GM18508 (cell line): ENCODE data around the gene DEPDC7.
"Not testable (repeated sequence)": the region's sequence is repeated elsewhere in the genome, so short reads cannot be mapped to it uniquely, and the experiment has no call there.

Experiments
- ATAC-seq: cut with Tn5 transposase; IDR thresholded peaks from one replicate; pipeline ENCODE4 v1.9.1; 2021; ENCODE audit warnings: moderate number of reproducible peaks; ENCODE audit not compliant: insufficient read depth, unreplicated experiment

Gene DEPDC7

DNA sequence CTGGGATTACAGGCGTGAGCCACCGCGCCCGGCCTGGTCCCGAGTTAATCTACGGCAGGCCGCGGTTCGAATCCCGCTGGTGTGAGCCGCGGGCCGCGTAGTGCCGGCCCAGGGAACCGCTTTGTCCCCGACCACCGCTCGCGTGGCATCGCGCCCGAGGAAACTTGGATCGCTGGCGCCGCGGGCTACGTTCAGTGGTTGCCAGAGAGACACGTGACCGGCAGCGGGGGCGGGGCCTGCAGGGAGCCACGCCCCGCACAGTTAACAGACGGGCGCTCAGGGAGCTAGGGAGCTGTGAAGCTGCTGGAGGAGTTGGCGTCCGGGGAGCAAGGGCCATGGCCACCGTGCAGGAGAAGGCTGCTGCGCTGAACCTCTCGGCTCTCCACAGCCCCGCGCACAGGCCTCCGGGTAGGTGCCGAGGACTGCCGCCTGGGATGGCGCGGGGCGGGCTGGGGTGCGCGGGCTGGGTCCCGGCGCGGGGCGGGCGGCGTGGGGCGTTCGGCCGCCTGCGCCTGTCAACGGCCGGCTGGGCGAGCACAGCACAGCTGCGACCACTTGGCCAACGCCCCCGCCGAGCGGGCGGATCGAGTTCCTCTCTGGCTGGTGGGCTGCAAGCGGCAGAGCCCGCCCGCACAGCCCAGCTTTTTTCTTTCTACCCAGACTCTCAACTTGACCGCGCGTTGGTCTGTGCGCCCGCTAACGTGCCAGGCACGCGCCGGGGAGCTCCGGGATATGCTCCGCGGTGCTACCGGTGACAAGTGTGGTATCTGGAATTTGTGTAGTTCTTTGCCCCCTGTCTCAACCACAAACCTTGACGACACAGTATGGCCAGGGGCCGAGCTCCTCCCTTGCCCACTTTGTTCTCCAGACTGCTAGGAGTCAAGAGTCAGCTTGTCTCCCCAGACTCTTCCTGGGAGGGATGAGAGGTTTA is at the start of gene DEPDC7:
TSS of gene DEPDC7 (plus strand) at position 258 of the 931 bp plus-strand sequence. CDS start at position 336, 78 bp downstream.
- ATAC-seq: peak; percentile 44

DNA sequence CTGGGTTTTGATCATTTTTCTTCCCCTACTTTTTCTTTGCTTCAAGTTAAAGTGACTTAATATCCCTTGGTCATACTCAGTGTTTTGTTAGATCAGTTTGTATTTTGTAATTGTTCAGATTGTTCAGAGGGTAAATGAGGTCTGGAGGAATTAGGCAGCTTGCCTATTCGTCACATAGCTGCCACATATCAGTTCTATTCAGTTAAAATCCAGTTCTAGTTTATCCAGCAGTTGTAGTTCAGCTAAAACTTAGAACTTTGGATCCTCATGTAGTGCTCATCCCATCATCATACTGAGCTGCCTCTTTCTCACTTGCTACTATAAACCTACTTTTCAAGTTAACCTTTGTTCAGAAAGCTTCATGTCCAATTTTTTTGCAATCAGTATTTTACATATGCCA is 47.1 kb upstream of the DEPDC7 start:
- no peak for ATAC-seq

DNA sequence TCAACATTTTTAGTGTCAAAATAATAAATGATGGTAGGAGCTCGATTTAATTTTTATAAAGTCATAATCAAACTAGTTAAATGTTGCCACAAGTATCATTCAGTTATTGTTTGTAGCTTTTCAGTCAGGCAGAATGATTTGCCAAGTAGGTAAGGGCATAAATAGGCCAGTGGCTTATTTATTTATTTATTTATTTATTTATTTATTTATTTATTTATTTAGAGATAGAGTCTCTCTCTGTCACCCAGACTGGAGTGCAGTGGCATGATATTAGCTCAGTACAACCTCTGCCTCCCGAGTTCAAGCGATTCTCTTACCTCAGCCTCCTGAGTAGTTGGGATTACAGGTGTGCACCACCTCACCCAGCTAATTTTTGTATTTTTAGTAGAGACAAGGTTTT is 43.4 kb upstream of the DEPDC7 start:
- ATAC-seq: not testable (repeated sequence)

DNA sequence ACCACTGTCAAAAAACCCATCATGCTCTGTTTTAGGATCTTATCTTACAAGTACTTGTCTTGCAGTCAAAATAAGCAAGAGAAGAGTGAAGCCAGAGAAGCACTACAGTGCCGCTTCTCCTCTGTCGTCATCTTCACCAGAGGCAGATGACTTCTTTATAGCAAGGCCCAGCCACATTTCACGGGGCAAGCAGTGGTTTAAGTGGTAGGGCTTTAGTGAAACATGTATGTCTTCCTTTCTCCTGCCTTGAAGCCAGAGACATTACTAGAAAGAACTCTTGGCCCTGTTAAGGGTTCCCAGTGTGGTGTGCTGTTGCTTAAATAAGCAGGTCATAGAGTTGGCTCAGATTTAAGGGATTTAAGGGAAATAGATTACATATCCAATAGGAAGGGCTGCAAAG is 42.9 kb upstream of the DEPDC7 start:
- no peak for ATAC-seq

DNA sequence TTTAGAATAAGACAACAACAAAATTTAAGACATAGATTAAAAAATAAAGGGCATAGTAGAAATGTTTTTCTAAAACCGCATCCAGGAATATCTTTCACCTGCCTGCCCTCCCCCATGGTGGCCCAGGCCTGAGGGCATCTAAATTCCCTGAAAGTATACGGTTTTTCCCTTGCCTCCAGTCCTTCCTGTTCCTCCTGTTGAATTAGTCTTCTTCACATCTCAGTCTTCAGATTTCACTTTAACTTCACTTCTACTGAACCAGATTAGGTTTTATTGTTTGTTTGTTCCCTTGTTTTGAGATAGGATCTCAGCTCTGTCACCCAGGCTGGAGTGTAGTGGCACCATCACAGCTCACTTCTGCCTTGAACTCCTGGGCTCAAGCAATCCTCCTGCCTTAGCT is 33.1 kb upstream of the DEPDC7 start:
- no peak for ATAC-seq

DNA sequence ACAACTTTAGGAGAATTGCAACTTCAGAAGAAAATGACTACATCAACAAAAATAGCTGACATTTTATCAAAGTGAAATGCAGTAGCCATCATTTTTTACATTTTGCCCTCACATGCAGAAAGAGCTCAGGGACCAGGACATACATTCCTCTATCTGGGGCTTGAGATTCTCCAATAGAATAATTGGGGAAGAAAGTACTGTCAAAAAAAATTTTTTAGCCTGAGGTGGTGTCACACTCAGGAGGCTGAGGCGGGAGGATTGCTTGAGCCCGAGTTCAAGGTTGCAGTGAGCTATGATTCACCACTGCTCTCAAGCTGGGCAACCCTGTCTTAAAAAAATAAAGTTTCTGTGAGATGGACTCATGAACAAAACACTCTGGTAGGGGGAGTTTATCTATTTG is 32.2 kb upstream of the DEPDC7 start:
- no peak for ATAC-seq

DNA sequence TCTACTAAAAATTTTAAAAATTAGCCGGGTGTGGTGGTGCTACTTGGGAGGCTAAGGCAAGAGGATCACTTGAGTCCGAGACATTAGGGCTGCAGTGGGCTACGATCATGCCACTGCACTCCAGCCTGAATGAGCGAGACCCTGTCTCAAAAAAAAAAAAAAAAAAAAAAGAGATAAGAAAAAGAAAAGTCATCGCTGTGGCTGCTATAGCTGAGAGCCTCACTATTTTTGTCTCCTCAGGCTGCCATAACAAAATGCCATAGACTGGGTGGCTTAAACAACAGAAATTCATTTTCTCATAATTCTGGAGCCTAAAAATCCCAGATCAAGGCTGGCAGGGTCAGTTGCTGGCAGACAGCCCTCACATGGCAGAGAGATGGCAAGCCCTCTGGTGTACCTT is 30.1 kb upstream of the DEPDC7 start:
- ATAC-seq: no peak

DNA sequence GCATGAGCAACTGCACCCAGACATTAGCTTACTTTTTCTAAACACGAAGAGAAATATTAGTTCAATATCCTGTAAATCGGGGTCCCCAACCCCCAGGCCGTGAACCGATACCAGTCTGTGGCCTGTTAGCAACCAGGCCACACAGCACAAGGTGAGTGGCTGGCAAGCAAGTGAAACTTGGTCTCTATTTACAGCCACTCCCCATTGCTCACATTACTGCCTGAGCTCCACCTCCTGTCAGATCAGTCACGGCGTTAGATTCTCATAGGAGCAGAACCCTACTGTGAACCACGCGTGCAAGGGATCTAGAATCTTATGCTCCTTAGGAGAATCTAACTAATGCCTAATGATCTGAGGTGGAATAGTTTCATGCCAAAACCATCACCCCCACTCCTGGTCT is 27.8 kb upstream of the DEPDC7 start:
- ATAC-seq: no peak

DNA sequence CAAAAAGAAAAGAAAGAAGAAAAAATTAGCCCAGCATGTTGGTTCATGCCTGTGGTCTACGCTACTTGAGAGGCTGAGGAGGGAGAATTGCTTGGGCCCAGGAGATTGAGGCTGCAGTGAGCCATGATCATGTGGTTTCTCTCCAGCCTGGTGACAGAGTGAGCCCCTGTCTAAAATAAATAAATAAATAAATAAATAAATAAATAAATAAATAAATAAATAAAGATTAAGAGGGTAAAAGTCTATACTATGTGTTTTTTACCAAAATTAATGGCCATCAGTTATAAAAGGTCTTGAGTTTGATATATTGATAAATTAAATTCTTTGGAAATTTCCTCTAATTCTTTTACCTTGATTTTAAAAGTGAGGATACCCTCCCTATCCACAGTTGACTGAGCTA is 25.2 kb upstream of the DEPDC7 start:
- ATAC-seq: no peak

DNA sequence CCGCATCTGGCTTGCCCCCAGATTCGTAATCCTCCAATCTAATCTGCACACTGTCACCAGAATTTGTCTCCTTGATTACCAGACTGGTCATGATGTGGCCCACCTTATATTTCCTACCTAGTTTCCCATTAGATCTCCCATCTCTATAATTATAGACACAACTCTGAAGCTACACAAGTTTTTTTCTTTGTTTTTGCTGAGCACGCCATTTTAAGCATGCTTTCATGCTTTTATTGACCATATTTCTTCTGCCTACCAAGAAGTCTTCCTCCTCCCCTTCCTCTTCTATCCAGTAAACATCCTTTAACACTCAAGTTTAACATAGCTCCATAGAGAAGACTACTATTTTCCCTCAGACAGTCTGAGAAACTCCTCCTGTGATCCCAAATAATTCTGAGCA is 24.3 kb upstream of the DEPDC7 start:
- ATAC-seq: no peak

DNA sequence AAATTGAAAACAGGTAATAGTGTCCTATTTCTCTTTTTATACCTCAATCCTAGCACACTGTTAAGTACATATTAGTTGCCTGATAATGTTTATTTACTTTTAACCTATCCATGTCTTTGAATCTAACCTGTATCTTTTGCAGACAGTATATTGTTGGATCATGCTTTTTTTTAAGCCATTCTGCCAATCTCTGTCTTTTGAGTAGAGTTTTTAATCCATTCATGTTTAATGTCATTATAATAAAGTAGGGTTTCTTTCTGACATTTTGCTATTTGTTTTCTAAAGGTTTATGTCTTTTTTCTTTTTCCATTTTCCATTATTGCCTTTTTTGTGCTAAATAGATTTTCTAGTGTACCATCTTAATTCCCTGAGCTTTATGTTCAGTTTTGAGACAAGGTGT is 23.8 kb upstream of the DEPDC7 start:
- no peak for ATAC-seq

DNA sequence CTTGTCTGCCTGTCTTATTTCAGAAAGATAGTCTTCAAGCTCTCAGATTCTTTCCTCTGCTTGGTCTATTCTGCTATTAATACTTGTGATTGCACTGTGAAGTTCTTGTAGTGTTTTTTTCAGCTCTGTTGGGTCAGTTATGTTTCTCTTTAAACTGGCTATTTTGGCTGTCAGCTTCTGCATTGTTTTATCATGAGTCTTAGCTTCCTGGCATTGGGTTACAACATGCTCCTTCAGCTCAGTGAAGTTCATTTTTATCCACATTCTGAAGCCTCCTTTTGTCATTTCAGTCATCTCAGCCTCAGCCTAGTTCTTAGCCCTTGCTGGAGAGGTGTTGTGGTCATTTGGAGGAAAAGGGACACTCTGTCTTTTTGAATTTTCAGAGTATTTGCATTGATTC is 15.5 kb upstream of the DEPDC7 start:
- no peak for ATAC-seq

DNA sequence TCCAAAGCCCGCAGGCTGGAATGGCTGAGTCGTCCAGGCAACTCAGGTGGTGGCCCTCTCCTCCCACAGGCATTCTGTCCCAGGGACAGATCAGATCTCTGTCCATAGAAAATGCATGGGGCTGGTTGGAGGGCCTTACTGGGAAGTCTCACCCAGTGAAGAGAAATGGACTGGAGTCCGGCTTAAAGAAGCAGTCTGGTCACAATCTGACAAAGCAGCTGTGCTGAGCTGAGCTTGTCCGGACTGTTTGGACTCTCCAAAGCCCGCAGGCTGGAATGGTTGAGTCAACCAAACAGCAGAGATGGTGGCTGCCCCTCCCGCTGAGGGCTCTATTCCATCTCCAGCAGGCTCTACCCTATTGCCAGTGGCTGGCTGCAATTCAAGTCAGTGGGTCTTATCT is 14.4 kb upstream of the DEPDC7 start:
- ATAC-seq: no peak

DNA sequence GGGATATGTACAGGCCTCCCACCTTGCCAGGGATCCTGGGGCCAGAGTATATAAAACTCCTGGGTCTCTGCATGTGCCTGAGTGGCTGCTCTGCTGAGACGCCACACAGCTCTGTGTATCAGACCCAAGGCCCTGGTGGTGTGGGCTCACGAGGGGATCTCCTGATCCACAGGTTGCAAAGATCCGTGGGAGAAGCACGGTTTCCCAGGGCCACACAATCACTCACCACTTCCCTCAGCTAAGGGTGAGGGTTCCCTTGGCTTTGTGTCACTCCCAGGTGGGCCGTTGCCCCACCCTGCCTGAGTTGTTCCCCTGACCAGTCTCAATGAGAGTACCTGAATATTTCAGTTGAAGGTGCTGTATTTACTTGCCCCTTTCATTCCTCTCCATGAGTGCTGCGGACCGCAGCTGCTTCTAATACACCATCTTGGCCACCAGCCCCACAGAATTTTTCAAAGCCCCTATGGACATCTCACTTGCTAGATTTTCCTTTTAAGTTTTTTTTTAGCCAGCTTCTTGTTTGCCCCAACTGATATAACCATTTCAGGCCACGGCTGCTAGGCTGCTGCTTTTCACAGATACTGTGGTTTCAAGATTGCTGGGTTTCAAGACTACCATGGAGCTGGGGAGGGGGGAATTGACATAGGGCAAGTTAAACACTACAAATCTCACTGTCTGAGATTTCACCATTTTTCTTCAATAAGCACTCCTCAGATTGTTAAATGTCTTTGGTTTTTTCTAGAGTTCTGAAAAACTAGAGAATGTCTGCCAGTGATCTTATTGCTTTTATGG is 13.7 kb upstream of the DEPDC7 start:
- no peak for ATAC-seq

DNA sequence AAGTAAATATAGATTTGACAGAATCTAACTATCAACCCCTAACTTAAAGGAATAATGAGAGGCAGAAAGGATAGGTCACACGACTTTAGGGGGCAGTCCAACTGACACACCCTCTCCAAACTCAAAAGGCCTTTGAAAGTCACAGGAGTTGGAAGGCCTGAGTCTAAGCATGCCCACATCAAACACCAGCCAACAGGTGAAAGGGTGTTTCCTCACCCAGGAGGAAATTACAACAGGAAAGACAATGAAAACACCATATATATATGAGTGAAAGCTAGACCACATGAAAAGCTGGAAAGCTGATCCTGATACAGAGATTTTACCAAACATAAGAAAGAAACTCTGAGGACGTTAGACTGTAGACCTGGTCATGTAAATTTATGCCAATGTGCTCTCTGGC is 10.5 kb upstream of the DEPDC7 start:
- ATAC-seq: no peak

DNA sequence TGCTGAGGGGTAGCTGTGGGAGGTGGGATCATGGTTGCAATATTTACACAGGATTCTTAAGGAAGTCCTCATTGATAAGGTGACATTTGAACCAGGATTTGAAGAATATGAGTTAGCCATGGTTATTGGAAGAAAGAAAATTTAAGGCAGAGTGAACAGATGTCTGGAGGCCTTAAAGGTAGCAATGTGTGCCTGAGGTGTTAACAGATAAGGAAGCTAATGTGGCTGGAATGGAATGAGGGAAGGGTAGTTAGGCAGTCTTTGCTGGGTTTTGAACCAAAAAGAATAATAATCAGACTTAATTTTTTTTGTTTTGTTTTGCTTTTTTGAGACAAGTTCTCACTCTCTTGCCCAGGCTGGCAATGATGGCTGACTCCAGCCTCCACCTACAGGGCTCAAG is 9.7 kb upstream of the DEPDC7 start:
- no peak for ATAC-seq

DNA sequence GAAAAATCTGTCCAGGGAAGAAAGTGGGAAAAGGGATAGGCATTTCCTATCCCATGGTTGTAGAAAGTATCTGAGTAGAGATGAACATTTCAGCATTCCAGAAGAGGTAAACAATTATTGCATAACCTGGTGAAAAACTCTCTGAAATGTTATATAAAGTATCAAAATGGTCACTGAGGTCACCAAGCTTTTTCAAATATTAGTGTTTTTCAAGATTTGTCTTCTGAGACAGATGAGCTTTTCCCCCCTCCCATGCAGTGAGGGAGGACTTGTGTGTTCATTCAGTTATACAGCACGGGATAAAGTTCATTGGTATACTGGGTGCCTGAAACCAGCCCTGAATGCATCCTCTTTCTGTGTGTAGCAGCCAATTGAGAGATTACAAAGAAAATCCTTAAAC is 1.9 kb upstream of the DEPDC7 start:
- no peak for ATAC-seq

DNA sequence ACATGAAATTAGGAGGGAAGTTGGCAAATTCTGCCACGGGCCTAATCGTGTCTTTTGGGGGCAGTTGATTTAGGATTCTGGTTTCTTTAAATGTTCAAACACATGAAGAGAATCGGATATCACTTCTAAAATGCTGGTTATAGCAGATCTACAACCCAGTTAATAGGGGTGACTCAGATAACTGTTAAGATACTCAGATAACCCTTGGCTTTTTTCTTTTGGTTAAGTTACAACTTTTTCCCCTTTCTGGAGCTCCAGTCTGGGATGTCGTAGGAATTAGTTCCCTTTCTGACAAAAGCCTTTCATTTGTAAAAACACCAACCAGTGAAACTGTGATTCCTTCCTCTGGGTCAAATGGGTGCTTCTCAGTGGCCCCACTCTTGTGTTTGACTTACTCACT is 976 bp downstream of the DEPDC7 start:
- no peak for ATAC-seq

DNA sequence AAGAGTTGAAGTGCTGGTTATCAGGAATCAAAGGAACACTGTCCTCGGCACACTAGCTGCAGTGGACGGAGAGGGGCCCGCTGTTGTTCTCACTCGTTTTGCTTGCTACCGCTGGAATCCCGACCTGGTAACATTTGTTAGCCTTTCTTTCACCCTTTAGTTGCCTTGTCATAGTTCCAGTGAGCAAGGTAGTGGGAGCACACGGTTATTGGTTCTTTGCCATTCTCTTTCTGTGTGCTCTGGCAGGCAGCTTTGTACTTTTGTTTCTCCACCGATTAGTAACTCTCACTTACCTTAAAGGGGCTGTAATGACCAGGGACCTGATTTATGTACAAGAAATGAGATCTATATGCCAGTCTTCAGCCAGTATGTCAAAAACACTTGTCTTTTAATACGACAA is 1.8 kb downstream of the DEPDC7 start:
- ATAC-seq: no peak

DNA sequence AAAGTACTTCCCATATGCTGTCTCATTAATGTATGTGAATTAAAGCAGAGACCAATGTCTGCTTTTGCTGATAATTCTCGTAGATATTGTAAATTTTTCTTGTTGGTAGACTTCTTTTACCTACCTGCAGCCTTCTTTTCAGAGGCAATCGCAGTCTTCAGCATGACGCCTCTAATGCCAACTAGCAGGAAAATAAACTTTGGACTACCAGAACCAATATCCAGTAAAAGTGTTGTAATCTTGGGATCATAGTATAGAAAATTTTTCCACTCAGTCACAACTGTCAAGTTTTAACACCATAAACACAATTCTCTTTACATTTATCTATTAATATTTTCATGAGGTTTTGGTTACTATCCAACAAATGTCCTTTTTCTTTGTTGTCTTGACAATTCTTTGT is 2.3 kb downstream of the DEPDC7 start:
- ATAC-seq: no peak

DNA sequence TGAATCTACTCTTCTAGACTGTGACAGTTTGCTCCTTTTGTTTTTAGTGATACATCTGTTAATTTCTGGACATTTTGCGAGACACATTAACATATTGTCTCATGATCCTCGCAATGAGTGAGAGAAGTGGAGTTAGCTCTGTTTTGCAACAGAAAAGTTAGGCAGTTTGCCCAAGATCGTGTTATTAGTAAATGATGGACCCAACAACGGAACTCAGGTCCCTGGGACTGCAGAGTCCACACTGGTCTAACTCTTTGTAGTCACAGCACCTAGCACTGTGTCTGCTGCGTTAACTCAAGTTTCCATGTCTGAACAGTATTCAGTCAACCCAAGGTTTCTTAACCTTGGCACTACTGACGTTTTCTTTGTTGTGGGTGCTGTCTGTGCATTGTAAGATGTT is 3.2 kb downstream of the DEPDC7 start:
- no peak for ATAC-seq

DNA sequence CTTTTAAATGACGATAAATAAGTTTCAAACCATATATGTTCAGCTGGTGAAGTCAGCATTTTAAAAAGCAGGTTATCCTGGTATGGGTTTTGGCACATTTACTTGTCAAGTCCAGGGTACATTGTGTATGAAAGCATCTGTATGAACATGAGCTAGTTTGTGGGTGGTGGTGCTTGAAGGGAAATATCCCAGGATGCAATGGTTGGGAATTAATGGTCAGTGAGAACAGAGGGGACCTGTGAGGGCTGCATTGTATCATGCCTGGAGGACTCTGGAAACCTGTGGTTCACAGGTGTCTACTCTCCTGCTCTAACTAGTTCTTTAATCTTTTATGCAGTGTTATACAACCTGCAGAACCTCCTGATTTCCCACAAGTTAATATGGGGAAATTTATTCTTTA is 5.8 kb downstream of the DEPDC7 start:
- peak; percentile 10 for ATAC-seq
